ENCODE measurements around the gene ZNF200. TPM values are rescaled to one million over a fixed set of nuclear protein-coding genes. Genes with fewer than 3 reads are reported as not detected.
A peak's percentile ranks its signal among the peaks of the same experiment; 100 is the strongest.
"Not testable (repeated sequence)": the region's sequence is repeated elsewhere in the genome, so short reads cannot be mapped to it uniquely, and the experiment has no call there.

ZNF200 gene
- total RNA-seq, 3 donors from 2014 or later, result 9.0 to 9.7 (median 9.6) TPM

DNA sequence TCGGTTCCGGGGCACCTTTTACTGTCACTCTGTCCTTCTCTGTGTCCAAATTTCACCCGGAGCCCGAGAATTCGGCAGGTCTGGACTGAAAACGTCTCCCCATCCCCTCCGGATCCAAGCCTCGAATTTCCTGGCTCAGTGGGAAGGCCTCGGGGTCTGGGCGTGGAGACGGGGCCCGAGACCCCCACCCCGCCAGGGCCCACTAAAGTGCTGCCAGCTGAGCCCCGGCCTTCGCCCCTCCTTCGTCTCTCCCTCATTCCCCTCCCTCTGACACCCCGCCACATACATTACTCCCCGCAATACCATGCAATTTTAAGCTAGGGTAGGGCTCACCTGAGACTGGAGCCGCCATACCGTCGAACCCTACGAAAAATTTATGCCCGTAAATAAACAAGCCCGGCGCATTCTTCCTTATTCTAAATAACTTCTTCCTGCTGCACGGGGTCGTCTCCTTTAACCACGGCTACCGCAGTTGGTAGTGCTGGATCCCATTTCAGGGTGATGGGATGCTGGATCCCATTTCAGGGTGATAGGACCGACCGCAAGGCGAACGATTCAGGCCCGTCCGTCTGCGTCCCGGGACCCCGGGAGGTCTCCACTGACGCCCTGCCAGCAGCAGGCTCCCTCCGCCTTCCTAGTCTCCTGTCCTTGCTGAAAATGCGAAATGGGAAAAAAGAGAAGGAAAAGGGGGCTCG lies 51.4 kb downstream of the ZNF200 start:
- H3K9me3 Mint-ChIP-seq, result no peaks in the 10 kb centered on the region
- H3K4me1 Mint-ChIP-seq (ENCODE audit: low read depth), result peaks cover 31% of the 10 kb centered on the region
- no peak for ATAC-seq
- H3K4me3 Mint-ChIP-seq, result peak overlapping the region; percentile 68
- no peak for DNase-seq
- no peaks in the 10 kb centered on the region for H3K36me3 Mint-ChIP-seq (ENCODE audit: insufficient read depth)
- H3K27me3 Mint-ChIP-seq (ENCODE audit: low read depth), result peaks cover 82% of the 10 kb centered on the region

- H3K36me3 Mint-ChIP-seq (ENCODE audit: insufficient read depth), result no peaks in the 10 kb centered on the region
- no peaks in the 10 kb centered on the region for H3K9me3 Mint-ChIP-seq
- DNase-seq (no peak), ATAC-seq (peak; percentile 58 to 67)
- peak overlapping the region; percentile 71 for H3K4me3 Mint-ChIP-seq
- H3K4me1 Mint-ChIP-seq (ENCODE audit: low read depth), result peaks cover 26% of the 10 kb centered on the region
- peaks cover 82% of the 10 kb centered on the region for H3K27me3 Mint-ChIP-seq (ENCODE audit: low read depth)
Measured at GRCh38 chr16:3182608-3183444, 52.1 kb downstream of the ZNF200 start.

- H3K4me1 Mint-ChIP-seq (ENCODE audit: low read depth), result peaks cover 21% of the 10 kb centered on the region
- peak overlapping the region; percentile 71 for H3K4me3 Mint-ChIP-seq
- not testable (repeated sequence) for H3K9me3 Mint-ChIP-seq; ATAC-seq; DNase-seq; H3K36me3 Mint-ChIP-seq (ENCODE audit: insufficient read depth)
- peaks cover 82% of the 10 kb centered on the region for H3K27me3 Mint-ChIP-seq (ENCODE audit: low read depth)
Measured at GRCh38 chr16:3182293-3182607, 52.7 kb downstream of the ZNF200 start.

DNA sequence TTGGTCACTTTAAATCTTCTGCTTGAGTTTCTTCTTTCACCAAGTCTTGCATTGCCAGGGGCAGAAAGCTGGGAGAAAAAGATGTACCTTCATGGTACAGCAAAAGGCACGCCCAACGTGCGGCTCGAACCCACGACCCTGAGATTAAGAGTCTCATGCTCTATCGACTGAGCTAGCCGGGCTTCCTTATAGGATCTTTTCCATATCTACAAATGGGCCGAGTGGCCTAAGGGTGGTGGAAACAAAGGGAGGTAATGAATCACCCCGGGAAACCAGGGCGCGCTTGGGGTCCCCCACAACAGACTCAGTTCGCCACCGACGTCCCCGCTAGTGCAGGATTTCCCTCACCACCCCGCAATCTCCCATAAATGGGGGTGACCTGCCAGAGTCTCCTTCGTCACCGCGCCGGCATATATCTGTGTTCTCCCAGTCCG lies 54.5 kb downstream of the ZNF200 start:
- ATAC-seq, result no peak
- no peak overlapping the region for H3K4me3 Mint-ChIP-seq
- H3K9me3 Mint-ChIP-seq, result no peaks in the 10 kb centered on the region
- H3K36me3 Mint-ChIP-seq (ENCODE audit: insufficient read depth), result no peaks in the 10 kb centered on the region
- peaks cover 24% of the 10 kb centered on the region for H3K4me1 Mint-ChIP-seq (ENCODE audit: low read depth)
- H3K27me3 Mint-ChIP-seq (ENCODE audit: low read depth), result peaks cover 87% of the 10 kb centered on the region
- DNase-seq, result no peak

DNA sequence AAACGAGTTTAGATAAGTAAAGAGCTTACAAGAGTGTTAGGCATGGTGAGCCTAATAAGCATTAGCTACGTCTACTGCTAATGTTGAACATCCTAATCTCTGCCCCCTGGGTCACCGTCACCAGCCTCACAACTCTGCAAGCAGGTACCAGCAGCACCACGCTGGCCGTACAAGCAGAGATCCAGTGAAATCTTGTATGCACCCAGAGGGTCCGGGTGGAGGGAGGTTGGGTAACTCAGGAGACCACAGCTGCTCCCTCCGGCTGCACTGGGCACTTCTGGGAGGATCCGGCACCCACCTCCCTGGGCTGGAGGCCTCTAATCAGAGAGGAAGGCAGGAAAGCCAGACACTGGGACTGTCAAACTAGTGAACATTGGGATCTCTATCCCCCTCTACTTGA lies 55.3 kb downstream of the ZNF200 start:
- Mint-ChIP-seq H3K4me3 (no peak overlapping the region), H3K36me3 (ENCODE audit: insufficient read depth) (no peaks in the 10 kb centered on the region), H3K4me1 (ENCODE audit: low read depth) (peaks cover 24% of the 10 kb centered on the region), H3K27me3 (ENCODE audit: low read depth) (peaks cover 91% of the 10 kb centered on the region), H3K9me3 (no peaks in the 10 kb centered on the region)
- ATAC-seq (no peak), DNase-seq (no peak)

DNA sequence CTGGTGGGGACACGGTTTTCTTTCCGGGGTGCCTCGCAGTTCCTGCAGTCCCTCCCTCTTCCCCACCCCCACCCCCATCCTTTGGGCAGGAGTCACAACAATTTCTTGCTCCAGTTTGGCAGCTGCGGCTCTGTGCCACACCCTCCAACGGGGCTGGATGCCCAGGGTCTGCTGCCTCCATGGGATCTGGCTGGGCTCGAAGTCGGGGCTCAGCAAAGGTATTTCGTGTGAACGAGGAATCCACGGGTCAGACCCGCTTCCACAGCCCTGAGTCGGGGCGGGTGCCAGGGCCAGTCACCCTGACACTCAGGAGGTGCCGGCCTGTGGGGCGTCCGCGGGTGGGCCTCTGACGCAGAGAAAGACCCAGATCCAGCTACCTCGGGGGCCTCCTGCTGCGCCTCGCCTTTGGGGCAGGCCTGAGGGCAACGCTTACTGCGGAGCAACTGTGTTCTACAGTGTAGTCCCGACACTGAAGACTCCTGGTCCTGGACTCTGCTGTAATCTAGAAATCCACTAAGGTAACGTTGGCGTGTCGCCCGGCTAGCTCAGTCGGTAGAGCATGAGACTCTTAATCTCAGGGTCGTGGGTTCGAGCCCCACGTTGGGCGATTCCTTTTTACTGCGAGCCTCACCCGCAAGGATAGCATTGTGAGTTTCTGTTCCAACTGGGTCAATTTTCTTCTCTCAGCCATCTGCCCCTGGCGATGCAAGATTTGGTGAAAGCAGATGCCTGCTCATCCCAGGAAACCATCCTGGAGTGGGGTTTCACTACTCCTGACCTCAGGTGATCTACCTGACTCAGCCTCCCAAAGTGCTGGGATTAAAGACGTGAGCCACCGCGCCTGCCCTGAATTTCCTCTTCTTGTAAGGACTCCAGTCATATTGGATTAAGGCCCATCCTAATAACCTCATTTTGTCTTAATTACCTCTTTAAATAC lies 59.5 kb downstream of the ZNF200 start:
- peaks cover 31% of the 10 kb centered on the region for H3K4me1 Mint-ChIP-seq (ENCODE audit: low read depth)
- H3K9me3 Mint-ChIP-seq, result no peaks in the 10 kb centered on the region
- DNase-seq (no peak), ATAC-seq (no peak)
- H3K36me3 Mint-ChIP-seq (ENCODE audit: insufficient read depth), result no peaks in the 10 kb centered on the region
- H3K4me3 Mint-ChIP-seq, result no peak overlapping the region
- H3K27me3 Mint-ChIP-seq (ENCODE audit: low read depth), result peaks cover 76% of the 10 kb centered on the region

DNA sequence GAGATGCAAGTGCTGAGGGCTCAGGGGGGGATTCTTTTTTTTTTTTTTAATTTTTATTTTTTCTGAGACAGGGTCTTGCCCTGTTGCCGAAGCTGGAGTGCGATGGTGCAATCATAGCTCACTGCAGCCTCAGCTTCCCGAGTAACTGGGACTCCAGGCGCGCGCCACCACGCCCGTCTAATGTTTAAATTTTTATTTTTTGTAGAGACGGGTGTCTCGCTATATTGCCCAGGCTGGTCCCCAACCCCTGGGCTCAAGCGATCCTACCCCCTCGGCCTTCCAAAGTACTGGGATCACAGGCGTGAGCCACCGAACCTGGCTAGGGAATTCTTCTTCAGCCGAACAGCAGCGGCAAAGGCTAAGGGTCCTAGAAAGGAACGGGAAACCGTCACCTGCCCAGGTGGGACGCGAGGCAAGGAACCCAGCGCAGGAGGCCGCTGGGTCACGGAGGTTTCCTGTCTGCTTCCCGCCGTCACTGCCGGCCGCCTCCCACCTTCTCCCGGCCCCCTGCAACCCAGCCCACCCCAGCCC lies 60.3 kb downstream of the ZNF200 start:
- H3K27me3 Mint-ChIP-seq (ENCODE audit: low read depth), result peaks cover 68% of the 10 kb centered on the region
- H3K4me1 Mint-ChIP-seq (ENCODE audit: low read depth), result peaks cover 31% of the 10 kb centered on the region
- H3K9me3 Mint-ChIP-seq, result no peaks in the 10 kb centered on the region
- H3K4me3 Mint-ChIP-seq, result no peak overlapping the region
- DNase-seq (no peak), ATAC-seq (no peak)
- no peaks in the 10 kb centered on the region for H3K36me3 Mint-ChIP-seq (ENCODE audit: insufficient read depth)

GRCh38 chr16:3173892-3174617 lies 60.9 kb downstream of the ZNF200 start:
- Mint-ChIP-seq H3K4me1 (ENCODE audit: low read depth) (peaks cover 31% of the 10 kb centered on the region), H3K27me3 (ENCODE audit: low read depth) (peaks cover 62% of the 10 kb centered on the region), H3K36me3 (ENCODE audit: insufficient read depth) (no peaks in the 10 kb centered on the region), H3K4me3 (peak overlapping the region; percentile 26), H3K9me3 (no peaks in the 10 kb centered on the region)
- ATAC-seq (peak in 1 of 2 donors; percentile 9), DNase-seq (no peak)

Other genes with a start within 250 kb of the ZNF200 start
- gene CLDN9, start 222.2 kb downstream of the ZNF200 start, total RNA-seq, result not detected
- under 1 TPM; 0.18 to 0.30 (median 0.22) TPM for gene CLDN6, start 217.0 kb downstream of the ZNF200 start, total RNA-seq
- gene TNFRSF12A, start 214.8 kb downstream of the ZNF200 start, total RNA-seq, result 1 to 10 TPM; 4.2 to 6.9 (median 5.1) TPM
- 10 to 100 TPM; 32.7 to 36.9 (median 33.9) TPM for gene HCFC1R1, start 211.2 kb downstream of the ZNF200 start, total RNA-seq
- 10 to 100 TPM; 70.4 to 86.3 (median 71.7) TPM for gene THOC6, start 211.1 kb downstream of the ZNF200 start, total RNA-seq
- under 1 TPM in 1 of 3 donors, not detected in 2; 0.05 TPM for gene BICDL2, start 198.2 kb downstream of the ZNF200 start, total RNA-seq
- gene MMP25, start 188.6 kb downstream of the ZNF200 start, total RNA-seq, result under 1 TPM; 0.46 to 0.84 (median 0.66) TPM
- gene IL32, start 169.5 kb downstream of the ZNF200 start, total RNA-seq, result 100 to 1,000 TPM; 585 to 715 (median 696) TPM
- under 1 TPM in 2 of 3 donors, not detected in 1; 0.11 TPM for gene ZSCAN10, start 135.9 kb downstream of the ZNF200 start, total RNA-seq
- under 1 TPM in 2 of 3 donors, not detected in 1; 0.18 to 0.57 TPM for gene ZNF205, start 122.6 kb downstream of the ZNF200 start, total RNA-seq
- gene ZNF213, start 100.1 kb downstream of the ZNF200 start, total RNA-seq, result 10 to 100 TPM in 1 of 3 donors, 1 to 10 TPM in 2; 9.8 to 12.0 (median 9.9) TPM
- gene OR1F1, start 47.0 kb downstream of the ZNF200 start, total RNA-seq, result not detected
- under 1 TPM in 1 of 3 donors, not detected in 2; 0.14 TPM for gene MEFV, start 21.5 kb upstream of the ZNF200 start, total RNA-seq
- gene ZNF263, start 48.3 kb upstream of the ZNF200 start, total RNA-seq, result 10 to 100 TPM; 39.7 to 44.5 (median 41.5) TPM
- gene TIGD7, start 70.3 kb upstream of the ZNF200 start, total RNA-seq, result 1 to 10 TPM; 1.7 to 3.2 (median 2.1) TPM
- gene ZNF75A, start 70.3 kb upstream of the ZNF200 start, total RNA-seq, result 10 to 100 TPM; 20.9 to 23.1 (median 21.9) TPM
- gene OR2C1, start 120.7 kb upstream of the ZNF200 start, total RNA-seq, result not detected
- 10 to 100 TPM; 12.7 to 13.2 (median 12.7) TPM for gene ZSCAN32, start 165.8 kb upstream of the ZNF200 start, total RNA-seq
- 1 to 10 TPM; 8.9 to 10.0 (median 9.2) TPM for gene ZNF174, start 166.1 kb upstream of the ZNF200 start, total RNA-seq
- 1 to 10 TPM; 1.2 to 1.5 (median 1.3) TPM for gene ZNF597, start 208.3 kb upstream of the ZNF200 start, total RNA-seq
- 10 to 100 TPM; 27.3 to 29.3 (median 27.8) TPM for gene NAA60, start 208.5 kb upstream of the ZNF200 start, total RNA-seq